Endothelial cell of hepatic sinusoid (primary cell): Measurements from ENCODE around the gene VPS13C.

Source experiments
- in situ Hi-C: cut with HindIII; loops from 2 replicates; pipeline ENCODE4 v1.10.0; 2017; ENCODE audit warnings: low sequenced_read_pairs

The VPS13C gene

DNA sequence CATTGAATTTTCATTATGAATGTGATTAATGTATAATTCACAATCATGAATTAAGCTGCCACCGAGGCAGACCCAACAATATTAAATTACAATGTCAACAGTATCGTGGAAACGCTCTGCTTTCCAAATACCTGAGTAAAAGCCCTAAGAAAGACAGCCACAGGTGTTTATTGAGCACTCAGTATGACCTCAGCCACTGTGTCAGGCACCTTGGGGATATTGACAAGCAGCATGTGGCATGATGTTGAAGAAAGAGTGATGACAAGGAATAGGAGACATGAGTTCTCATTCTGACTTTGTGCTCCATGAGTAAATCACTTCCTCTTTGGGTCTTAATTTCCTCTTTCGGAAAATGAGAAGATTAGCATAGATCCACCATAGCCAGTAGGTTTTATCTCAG, 19.3 kb upstream of the VPS13C start:
- in situ Hi-C loops: no loop called here

DNA sequence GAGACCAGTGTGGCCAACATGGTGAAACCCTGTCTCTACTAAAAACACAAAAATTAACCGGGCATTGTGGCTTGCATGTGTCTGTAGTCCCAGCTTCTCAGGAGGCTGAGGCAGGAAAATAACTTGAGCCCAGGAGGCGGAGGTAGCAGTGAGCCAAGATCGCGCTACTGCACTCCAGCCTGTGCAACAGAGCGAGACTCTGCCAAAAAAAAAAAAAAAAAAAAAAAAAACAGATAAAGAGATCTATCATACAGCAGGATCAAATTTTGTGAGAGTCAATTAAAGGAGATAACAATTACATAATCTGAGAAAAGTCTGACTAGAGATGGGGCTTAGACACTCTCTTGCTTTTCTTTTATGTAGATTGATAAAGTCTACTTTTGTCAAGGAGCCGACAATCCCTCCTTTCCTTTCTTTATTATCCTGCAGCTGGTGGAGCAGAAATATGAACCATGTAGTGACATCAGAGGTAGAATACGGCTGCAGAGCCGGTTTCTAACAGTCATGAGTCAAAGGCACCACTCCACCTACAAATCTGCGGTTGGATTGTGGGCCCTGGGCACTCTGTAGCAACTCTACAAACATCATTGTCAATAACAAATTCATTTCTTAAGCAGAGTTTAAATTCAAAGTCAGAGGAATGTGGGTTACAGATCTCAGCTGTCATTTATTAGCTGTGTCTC, 15.5 kb upstream of the VPS13C start:
- in situ Hi-C loops: no loop called here

DNA sequence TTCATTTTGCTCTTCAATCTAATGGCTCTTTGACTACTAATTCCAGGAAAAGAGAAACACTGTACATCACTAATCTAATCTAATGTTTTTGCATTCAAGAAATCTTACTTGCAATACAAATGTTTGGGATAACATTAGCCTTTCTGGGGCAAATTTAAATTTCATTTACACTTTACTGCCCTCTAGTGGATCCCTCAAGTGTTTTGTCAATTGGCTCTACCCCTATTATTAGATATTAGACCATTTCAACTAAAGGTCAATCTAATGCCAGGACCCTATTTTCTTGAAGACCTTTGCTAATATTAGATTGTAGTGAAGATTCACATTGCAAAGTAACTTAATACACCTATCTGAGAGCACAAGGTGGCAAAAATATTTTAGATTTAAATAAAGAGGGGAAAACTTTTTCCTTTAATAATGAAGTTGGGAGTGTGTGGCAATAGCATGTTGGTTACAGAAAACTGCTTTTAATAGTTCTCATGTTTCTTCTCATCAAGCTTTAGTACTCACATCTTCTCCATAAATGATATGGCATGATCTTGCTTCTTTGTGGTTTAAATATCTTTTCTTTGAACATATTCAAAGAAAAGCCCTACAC, 11.6 kb upstream of the VPS13C start:
- in situ Hi-C loops: no loop called here

DNA sequence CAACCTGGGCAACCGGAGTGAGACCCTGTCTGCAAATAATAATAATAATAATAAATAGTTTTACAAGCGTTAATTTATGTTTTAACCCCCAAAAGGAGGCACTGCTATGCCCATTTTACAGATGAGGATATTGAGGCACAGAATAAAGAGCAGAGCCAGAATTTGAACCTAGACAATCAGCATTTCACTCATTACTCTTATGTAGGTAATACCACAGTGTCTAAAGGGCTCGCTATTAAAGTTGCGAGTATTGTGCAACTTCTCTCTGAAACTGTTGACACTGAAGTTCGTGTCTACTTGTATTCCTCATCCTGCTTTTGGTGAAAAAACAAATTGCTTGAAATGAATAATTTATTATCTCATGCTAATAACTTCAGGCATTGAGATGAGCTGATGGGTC, 9.3 kb upstream of the VPS13C start:
- in situ Hi-C loops: no loop called here

DNA sequence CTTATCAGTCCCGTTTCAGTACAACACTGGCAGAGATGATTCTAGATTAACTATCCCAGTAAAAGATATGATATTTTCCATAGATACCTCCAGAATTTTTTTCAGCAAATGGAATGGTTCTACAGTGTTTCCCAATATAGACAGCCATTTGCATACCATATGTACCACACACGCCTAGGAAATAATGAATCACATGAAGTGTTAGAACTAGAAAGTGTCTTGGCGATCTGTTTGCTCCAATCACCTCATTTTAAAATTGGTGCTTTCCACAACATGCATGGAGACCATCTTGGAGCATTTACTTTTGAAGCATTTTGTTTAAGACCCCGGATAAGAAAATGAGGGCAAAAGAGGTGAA, 8.5 kb upstream of the VPS13C start:
- in situ Hi-C loops: no loop called here

DNA sequence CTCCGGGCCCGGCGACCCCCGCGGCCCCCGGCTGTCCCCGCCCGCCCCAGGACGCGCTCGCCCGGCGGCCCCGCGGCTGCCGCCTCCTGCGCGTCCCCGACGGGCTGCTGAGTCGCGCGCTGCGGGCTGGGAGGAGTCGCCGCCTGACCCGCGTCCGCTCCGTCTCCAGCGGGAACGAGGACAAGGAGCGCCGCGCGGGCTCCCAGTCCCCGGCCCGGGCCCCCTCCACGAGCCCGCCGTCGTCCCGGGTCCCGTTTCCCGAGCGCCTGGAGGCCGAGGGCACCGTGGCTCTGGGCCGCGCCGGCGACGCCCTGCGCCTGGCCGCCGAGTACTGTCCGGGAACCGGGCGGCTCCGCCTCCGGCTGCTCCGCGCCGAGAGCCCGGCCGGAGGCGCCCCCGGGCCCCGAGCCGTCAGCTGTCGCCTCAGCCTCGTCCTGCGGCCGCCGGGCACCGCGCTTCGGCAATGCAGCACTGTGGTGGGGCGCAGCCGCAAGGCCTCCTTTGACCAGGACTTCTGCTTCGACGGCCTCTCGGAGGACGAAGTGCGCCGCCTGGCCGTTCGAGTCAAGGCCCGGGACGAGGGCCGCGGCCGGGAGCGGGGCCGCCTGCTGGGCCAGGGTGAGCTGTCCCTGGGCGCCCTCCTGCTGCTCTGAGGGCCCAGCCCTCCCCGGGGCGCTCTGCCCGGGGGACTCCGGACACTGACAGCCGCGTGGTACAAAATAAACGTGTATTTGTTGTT, 8.0 kb upstream of the VPS13C start:
- in situ Hi-C loops: no loop called here

DNA sequence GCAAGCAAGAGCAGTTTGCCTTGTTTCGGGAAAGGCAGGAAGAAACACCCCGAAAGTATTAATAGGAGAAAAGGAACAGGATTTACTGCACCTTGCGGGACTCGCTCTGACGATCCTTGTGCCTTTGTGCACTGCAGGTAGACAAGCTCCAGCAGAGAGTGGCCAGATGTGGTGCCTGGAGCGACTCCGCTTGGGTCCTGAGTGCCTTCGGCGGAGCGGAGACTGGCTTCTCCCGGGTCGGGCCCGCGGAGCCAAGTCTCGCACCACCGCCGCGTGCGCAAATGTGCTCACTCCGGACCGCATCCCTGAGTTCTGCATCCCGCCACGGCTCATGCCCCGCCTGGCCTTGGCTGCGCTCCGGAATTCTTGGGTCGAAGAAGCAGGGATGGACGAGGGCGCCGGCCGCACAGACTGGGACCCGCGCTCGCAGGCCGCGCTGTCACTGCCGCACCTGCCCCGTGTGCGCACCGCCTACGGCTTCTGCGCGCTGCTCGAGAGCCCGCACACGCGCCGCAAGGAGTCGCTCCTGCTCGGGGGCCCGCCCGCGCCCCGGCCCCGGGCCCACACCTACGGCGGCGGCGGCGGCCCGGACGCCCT, 7.3 kb upstream of the VPS13C start:
- in situ Hi-C loops: no loop called here

DNA sequence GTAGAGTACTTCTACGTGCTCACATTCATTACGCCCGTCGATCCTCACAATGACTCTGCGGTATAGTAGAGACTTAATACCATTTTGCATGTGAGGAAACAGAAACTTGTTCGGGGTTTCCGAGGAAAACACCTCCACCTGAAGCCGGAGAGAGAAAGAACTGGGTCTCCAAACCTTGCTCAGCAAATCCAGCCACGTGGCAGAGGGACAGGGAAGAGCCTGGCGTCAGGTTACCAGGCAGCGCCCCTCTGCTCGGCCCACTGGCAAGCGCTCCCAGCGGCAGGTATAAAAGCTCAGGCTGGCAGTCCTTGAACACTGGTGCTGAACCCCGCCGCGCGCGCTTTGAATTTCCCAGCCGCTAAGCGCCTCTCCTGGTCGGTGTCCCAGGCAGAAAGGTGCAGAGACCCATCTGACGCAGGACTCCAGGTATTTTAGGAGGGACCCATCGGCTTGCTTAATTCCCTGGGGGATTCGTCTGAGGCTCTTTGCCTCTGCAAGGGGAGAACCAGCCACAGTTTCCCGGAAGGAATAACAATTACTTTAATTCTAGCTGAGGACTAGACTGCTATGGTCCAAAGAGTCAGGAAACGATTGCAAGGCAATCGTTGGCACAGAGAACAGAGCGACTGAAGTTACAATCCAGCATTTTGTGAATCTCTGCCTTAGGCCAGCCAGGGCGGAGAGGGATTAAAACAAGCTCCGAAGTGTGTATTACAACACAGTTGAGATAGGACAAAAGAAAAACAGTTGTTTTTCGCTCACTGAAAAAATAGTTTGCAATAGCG, 6.6 kb upstream of the VPS13C start, which contains the start of gene C2CD4A:
TSS of gene C2CD4A (plus strand) at position 315 of the 785 bp plus-strand sequence. CDS start 637 bp downstream, outside the sequence.
- in situ Hi-C loops: no loop called here

DNA sequence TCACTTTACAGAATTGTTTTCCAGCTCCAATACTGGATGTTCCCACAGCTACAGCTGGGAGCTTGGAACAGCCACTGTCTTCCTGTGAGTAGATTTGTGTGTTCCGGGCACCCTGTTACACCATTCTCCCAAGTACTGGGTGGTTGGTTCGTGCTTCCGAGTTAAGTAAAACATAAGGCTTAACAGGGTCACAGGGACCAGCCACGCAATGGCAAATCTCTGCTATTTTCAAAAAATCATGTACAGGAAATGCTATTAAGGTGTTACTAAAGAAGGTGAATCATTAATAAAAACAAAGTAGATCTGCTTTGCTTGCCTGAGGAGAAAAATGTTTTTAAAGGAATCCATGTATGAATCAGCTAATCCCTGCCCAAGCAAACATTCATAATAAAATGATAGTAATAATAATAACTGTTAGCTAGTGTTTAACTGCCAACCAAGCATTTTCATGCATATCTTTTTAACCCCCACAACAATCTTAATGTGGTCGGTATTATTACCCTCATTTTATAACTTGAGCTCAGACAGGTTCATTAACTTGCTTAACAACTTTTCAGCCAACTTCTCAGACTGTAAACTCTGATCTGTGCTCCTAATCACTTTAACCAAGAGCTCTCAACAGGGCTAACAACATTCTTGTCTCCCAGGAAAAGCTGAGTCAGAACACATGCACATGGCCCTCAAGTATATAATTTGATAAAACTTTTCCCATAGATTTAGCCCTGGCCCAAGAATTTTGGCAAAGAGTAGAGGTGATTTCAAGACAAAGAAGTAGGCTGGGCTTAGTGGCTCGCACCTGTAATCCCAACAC, 3.8 kb upstream of the VPS13C start:
- in situ Hi-C loops: no loop called here

DNA sequence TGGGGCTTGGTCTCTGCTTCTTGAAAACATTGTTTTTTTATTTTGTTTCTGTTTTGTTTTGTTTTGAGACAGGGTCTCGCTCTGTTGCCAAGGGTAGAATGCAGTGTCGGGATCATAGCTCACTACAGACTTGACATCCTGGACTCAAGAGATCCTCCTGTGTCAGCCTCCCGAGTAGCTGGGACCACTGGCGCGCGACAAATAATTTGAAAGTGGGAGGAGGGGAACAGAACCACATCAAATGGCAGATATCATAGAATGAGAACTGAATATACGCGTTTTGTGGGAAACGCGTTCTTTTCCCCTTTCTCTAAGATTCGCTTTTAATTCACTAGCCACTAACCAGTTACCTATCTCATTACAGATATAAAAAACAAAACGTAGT, 641 bp upstream of the VPS13C start:
- in situ Hi-C loops: no loop called here

DNA sequence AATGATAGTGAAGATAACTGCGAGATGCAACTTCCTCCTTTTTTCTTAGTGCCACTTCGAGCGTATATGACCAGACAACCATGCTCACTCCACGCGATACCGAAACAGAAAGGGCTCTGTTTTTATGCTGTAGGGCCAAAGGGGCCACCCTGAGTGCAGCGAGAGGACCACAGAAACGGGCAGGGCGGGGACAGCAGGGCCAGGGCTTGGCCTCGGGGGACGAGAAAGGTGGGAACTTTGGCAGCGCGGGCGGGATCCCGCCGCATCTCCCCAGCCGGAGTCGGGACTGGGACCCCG, 483 bp downstream of the VPS13C start:
- in situ Hi-C loops: no loop called here

DNA sequence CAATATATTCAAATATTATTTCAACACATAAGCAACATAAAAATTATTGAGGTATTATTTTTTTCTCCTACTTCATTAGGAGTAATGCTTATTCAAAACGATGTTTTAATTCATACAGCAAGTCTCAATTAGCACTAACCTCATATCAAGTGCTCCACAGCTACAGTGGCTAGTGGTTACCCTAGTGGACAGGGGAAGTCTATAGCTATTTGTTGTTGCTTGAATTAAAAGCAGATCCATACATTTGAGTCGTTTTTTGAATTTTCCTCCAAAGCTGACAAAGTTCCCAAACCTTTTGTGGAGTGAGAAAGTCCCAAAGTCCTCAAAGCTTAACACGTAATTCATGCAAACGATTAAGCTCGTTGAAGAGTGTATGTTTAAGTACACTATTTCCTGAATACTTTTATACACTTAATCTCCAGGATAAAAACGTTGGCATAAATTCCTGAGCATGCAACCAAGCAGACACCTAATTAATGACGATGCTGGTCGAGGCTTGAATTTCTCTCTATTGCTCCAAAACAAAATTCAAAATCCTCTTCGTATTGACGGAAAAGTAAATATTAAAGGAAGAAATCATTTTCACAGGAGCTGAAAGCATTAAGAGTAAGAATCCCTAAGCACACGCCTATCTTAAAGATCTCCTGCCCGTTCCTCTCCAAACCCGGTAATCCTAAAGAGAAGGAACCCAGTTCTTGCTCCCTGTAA, 985 bp downstream of the VPS13C start:
- in situ Hi-C loops: no loop called here

DNA sequence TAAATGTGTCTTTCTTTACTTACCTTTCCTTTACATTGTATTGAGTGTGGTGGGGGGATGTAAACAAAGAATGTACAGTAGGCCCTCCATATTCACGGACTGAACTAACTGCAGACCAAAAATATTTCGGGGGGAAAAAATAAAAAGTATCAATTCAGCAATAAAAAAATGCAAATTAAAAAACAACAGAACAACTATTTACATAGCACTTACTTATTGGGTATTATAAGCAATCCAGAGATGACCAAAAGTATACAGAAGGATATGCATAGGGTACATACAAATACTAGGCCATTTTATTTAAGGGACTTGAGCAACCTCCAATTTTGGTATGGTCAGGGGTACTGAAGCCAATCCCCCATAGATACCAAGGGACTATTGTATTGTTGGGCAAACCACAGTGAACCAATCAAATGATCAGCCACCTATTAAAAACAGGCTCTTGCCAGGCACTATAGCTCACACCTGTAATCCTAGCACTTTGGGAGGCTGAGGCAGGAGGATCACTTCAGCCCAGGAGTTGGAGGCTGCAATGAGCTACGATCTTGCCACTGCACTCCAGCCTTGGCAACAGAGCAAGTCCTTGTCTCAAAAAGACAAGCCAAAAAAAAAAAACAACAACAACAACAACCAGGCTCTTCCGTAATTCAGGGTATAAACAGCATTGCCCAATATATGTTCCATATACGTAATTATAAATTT, 1.8 kb downstream of the VPS13C start:
- in situ Hi-C loops: no loop called here

DNA sequence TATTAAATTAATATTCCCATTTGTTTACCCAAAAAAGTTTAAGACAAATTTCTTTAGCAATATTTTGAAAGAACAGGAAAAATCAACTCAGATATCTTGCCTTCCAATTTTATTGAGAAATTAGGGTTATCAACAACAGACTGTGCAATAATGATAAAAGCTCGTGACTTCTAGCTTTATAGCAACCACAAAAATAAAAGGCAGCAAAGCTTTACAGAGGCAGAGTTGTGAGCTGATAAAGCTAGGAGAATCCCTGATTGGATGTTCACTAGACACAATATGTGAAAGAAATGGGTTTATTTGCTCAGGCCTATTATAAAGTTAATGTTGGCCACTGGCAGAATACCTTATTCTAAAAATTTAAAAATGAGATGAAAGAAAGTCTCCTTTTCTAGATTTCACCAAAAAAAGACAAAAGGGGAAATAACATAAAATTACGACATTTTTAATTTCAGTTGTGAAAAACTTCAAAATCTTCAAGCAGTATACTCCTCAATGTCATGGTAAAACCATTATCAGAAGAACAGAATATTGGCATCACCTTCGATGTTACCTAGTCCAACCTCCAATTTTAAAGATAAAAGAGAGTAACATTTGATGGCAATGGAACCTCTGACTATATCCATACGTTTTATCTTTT, 2.8 kb downstream of the VPS13C start:
- in situ Hi-C loops: no loop called here

DNA sequence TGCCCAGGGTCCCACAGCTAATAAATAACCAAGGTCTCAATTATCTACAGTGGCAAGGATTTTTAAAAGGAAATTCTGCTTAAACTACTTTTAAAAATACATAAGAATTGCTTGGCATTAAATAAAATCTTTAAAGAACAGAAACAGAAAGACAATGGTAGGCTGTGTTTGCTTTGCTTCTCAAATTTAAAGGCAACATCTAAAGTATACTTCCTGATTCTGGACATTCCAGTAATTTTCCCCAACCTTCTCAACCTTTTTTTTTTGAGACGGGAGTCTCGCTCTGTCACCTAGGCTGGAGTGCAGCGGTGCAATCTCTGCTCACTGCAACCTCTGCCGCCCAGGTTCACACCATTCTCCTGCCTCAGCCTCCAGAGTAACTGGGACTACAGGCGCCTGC, 5.3 kb downstream of the VPS13C start:
- in situ Hi-C loops: no loop called here

DNA sequence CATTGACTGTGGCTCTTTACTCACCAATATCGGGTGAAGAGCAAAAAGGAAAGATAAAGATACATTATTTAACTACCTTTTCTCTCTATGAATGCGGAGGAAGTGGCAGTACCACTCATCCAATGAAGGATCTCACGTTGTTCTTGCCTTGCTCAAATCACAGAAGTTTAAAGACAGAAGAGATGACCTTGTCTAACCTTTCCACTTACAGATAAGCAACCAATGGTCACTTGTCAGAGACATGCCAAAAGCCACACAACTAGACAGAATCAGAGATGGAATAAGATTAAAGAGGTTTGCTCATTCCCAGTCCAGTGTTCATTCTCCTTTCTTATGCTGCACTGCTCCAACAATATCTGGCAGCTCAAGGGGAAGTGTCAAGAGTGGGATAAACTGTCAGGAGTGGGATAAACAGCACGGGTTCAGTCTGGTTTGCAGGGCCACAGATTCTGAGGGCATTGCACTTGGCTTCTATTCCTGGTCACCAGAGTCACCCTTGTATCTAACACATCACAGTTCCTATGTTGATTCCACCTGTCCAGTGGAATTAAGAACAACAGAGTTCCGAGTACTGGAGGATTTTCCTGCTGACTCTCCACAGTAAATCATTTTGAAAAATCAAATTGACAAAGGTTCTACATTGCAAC, 6.7 kb downstream of the VPS13C start:
- in situ Hi-C loops: no loop called here

DNA sequence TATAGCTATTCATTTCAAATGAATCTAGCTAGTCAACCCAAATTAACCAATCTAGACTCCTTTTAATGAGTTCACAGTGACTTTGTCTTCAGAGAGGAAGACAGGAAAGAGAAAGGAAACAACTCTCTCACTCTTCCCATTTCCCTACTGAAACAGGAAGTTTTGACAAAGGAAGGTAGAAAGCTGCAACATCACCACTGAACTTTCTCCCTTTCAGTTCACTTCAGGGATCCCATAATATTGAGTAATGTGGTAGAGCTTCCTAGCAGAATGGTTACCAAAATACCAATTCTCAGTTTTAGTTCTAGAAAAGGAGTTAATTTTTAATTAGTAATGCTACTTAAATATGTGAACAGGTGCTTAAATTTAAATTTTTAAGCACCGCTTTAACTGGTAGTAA, 7.5 kb downstream of the VPS13C start:
- in situ Hi-C loops: no loop called here

DNA sequence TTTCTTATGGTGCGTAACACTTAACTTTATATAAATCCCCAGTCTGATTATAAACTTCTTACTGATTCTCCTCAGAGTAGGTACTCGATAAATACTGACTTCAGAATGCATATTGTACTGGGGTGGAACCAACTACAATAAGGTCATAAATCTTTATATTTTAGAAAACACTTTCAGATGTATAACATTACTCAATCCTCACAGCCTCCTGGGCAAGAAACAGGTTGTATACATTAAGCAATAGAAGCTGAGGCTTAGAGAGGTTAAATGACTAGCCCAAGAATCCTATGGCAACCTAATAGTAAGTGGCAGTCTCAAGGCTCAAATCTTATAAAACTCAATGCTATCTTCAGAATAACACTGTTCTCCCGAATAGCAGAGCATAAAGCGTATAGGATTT, 9.1 kb downstream of the VPS13C start:
- in situ Hi-C loops: no loop called here
